HepG2 (cell line): ENCODE data around the gene SMC6. TPM values are rescaled to one million over a fixed set of nuclear protein-coding genes. Genes with fewer than 3 reads are reported as not detected.

Experiments used
- ATAC-seq: fragments of 200-7000 bp; cut with Tn5 transposase; 3 replicates; pipeline ENCODE4 v1.9.1; 2020; ENCODE audit warnings: mild to moderate bottlenecking, moderate library complexity
- BruUV-seq: library from RNA; stranded (reverse); fragments of 400-500 nt; replicated peaks from 2 replicates; lab custom pipeline; 2021; lab: Mats Ljungman, UMichigan
- CTCF ChIA-PET: fragments of 300-600 bp; formaldehyde crosslinking; extraction: SDS; loops from one replicate; lab custom pipeline; 2021; ENCODE audit warnings: low total read pairs, inconsistent platforms, low intra/inter-chr PET ratio; lab: Yijun Ruan, JAX
- POLR2A ChIA-PET: fragments of 350-600 bp; sonication (Branson Sonifier 250); formaldehyde crosslinking; loops from one replicate; lab custom pipeline; 2020; ENCODE audit warnings: antibody characterized with exemption, inconsistent platforms; lab: Yijun Ruan, JAX
- DNase-seq: peaks from one replicate; pipeline ENCODE4 v3.0.0-alpha.2; 2015; ENCODE audit warnings: low spot score
- FAIRE-seq: peaks from 3 replicates; lab custom pipeline; 2011; peaks lifted over from hg19 to GRCh38; lab: Jason Lieb, UNC
- H2AFZ ChIP-seq: one replicate; pipeline ENCODE4 v1.6.1; 2011; ENCODE audit warnings: low read length, inconsistent platforms
- H3K27ac ChIP-seq: fragments of 300-600 bp; 3 replicates; pipeline ENCODE4 v1.8.0; 2011; ENCODE audit warnings: mixed run types, mild to moderate bottlenecking, mixed read lengths, low read length, inconsistent platforms; ENCODE audit not compliant: insufficient read depth; ENCODE audit errors: extremely low read length
- H3K27me3 ChIP-seq, 2 experiments: fragments of 200-600 bp in 1 of 2; 2 replicates in 1 of 2; 3 replicates in 1 of 2; pipeline versions ENCODE4 v1.6.0 to v1.8.0; 2011; ENCODE audit warnings: low read length in 2 of 2, mild to moderate bottlenecking in 2 of 2, moderate library complexity in 2 of 2, inconsistent platforms in 1 of 2; ENCODE audit not compliant: insufficient read depth in 2 of 2, control insufficient read depth in 1 of 2
- H3K36me3 ChIP-seq, 2 experiments: fragments of 200-600 bp in 1 of 2; replicated peaks in 1 of 2; 2 replicates in 1 of 2; 3 replicates in 1 of 2; pipeline versions ENCODE4 v1.5.1 to v1.8.0; 2011; ENCODE audit warnings: low read length in 2 of 2, inconsistent platforms in 1 of 2; ENCODE audit not compliant: insufficient read depth in 2 of 2, control insufficient read depth in 1 of 2
- H3K4me1 ChIP-seq: 2 replicates; pipeline ENCODE4 v1.5.1; 2012; ENCODE audit warnings: low read length, inconsistent platforms; ENCODE audit not compliant: insufficient read depth
- H3K4me2 ChIP-seq: 2 replicates; pipeline ENCODE4 v1.6.0; 2011; ENCODE audit warnings: low read depth, low read length, inconsistent platforms
- H3K4me3 ChIP-seq, 3 experiments: fragments of 200-600 bp in 1 of 3; sonication (generic), shearing (Covaris generic) in 1 of 3; replicated peaks in 1 of 3; 2 replicates each; pipeline ENCODE4 v1.5.1; 2011 to 2016; ENCODE audit warnings: low read length in 3 of 3, inconsistent platforms in 2 of 3, low read depth in 2 of 3, mild to moderate bottlenecking in 2 of 3, control low read depth in 1 of 3, mixed read lengths in 1 of 3; ENCODE audit not compliant: insufficient read depth in 1 of 3
- H3K79me2 ChIP-seq: one replicate; pipeline ENCODE4 v1.6.1; 2011; ENCODE audit warnings: low read length, inconsistent platforms; ENCODE audit not compliant: insufficient read depth
- H3K9ac ChIP-seq: 2 replicates; pipeline ENCODE4 v1.6.0; 2011; ENCODE audit warnings: mild to moderate bottlenecking, low read depth, low read length, inconsistent platforms; ENCODE audit not compliant: insufficient read depth
- H3K9me3 ChIP-seq: 2 replicates; pipeline ENCODE4 v1.5.1; 2012; ENCODE audit warnings: mild to moderate bottlenecking, low read length
- H4K20me1 ChIP-seq: 2 replicates; pipeline ENCODE4 v1.6.0; 2011; ENCODE audit warnings: inconsistent platforms, mild to moderate bottlenecking, low read length, moderate library complexity; ENCODE audit not compliant: insufficient read depth
- ARID4A ChIP-seq: sonication (generic); formaldehyde crosslinking; IDR thresholded peaks from 2 replicates; pipeline ENCODE4 v1.5.0; 2020; ENCODE audit warnings: mild to moderate bottlenecking, missing genetic modification reagents, borderline replicate concordance
- NR2F2 ChIP-seq: IDR thresholded peaks from 2 replicates; pipeline ENCODE4 v1.6.1; 2012; ENCODE audit warnings: low read depth, inconsistent platforms, borderline replicate concordance
- REL ChIP-seq: sonication (generic); formaldehyde crosslinking; conservative IDR thresholded peaks from 2 replicates; pipeline ENCODE4 v1.8.0; 2022; ENCODE audit warnings: mild to moderate bottlenecking, missing genetic modification reagents, moderate library complexity
- ZBTB3 ChIP-seq: sonication (generic); formaldehyde crosslinking; IDR thresholded peaks from 2 replicates; pipeline ENCODE4 v1.4.0; 2020; ENCODE audit warnings: low read depth, mild to moderate bottlenecking, moderate library complexity, missing genetic modification reagents, borderline replicate concordance
- ZSCAN25 ChIP-seq: sonication (generic); formaldehyde crosslinking; IDR thresholded peaks from 2 replicates; pipeline ENCODE4 v1.8.0; 2022; ENCODE audit warnings: mild to moderate bottlenecking, missing genetic modification reagents
- ZSCAN5A ChIP-seq: sonication (generic); formaldehyde crosslinking; IDR thresholded peaks from 2 replicates; pipeline ENCODE4 v1.8.0; 2022; ENCODE audit warnings: mild to moderate bottlenecking, missing genetic modification reagents, borderline replicate concordance
- WGBS: methylation state at CpG from one replicate; pipeline ENCODE4 v1.1.6; 2017; ENCODE audit warnings: low lambda C conversion rate; 5-methylcytosine and 5-hydroxymethylcytosine counted together
- in situ Hi-C: cut with HindIII; loops from 2 replicates; pipeline ENCODE4 v1.10.0; 2017; ENCODE audit warnings: low pct_unique_long_range_greater_than_20kb; ENCODE audit not compliant: extremely low pct_ligation_motif_present
- intact Hi-C: fragments of 100-400 bp; cut with micrococcal nuclease; formaldehyde crosslinking; loops from one replicate; pipeline ENCODE4 v1.10.0; 2022; ENCODE audit not compliant: unreplicated experiment
- polyA plus RNA-seq, 8 experiments: library from polyadenylated mRNA; depleted of rRNA in 3 of 8; stranded (reverse) in 7 of 8; unstranded in 1 of 8; fragments of >200 nt; fragmentation: Illumina TruSeq in 4 of 8; extraction: Trizol in 4 of 8; gene quantifications; 2 replicates each; pipeline versions ENCODE4 v1.2.1 to v1.2.3, GENCODE V29; 2011 to 2016; ENCODE audit warnings: low read depth in 4 of 8, missing spikeins in 1 of 8, mixed read lengths in 1 of 8; ENCODE audit not compliant: insufficient read depth in 1 of 8
- total RNA-seq, 5 experiments: library from RNA; depleted of rRNA; stranded (reverse); fragments of >200 nt; fragmentation: Illumina TruSeq; extraction: Trizol; gene quantifications; 2 replicates each; pipeline ENCODE4 v1.2.3, GENCODE V29; 2016; ENCODE audit warnings: low read depth in 1 of 5

SMC6 gene
- total and polyA plus RNA-seq, 2 of the 13 experiments (the other 11 are each of a cell fraction or from before 2014, with no cell fraction given), result 18.9 to 55.3 TPM

GRCh38 chr2:17792515-17792914 is 38.9 kb upstream of the SMC6 start:
- no peak for ATAC-seq
- Histone ChIP-seq H3K4me1 (no peaks in the 10 kb centered on the region), H2AFZ (no peak overlapping the region), H3K27me3 (peaks cover 2 to 6% of the 10 kb centered on the region in 2 experiments; a peak in 4 of 5 replicates), H3K27ac (no peak overlapping the region), H4K20me1 (no peaks in the 10 kb centered on the region), H3K4me2 (no peak overlapping the region), H3K79me2 (no peaks in the 10 kb centered on the region), H3K4me3 (no peak overlapping the region), H3K36me3 (no peaks in the 10 kb centered on the region), H3K9me3 (no peaks in the 10 kb centered on the region), H3K9ac (no peak overlapping the region)
- no peak for FAIRE-seq
- ChIA-PET CTCF (no interaction called here), POLR2A (no interaction called here)
- TF ChIP-seq NR2F2 (no peak), ZSCAN5A (no peak), REL (CRISPR knock-in tag) (no peak), ARID4A (CRISPR knock-in tag) (no peak), ZSCAN25 (no peak), ZBTB3 (CRISPR knock-in tag) (no peak)
- in situ Hi-C loops, result no loop called here
- no TSS peak for BruUV-seq
- intact Hi-C loops, result no loop called here
- no peak for DNase-seq
- 0% methylated on average over 1 of the region's 1 CpG for WGBS
